Measurements from ENCODE around the gene DNASE1L1. TPM values are rescaled to one million over a fixed set of nuclear protein-coding genes. Genes with fewer than 3 reads are reported as not detected.

Gene DNASE1L1
- total RNA-seq, 4 donors from 2014 or later, result 40.7 to 92.9 (median 61.6) TPM

DNA sequence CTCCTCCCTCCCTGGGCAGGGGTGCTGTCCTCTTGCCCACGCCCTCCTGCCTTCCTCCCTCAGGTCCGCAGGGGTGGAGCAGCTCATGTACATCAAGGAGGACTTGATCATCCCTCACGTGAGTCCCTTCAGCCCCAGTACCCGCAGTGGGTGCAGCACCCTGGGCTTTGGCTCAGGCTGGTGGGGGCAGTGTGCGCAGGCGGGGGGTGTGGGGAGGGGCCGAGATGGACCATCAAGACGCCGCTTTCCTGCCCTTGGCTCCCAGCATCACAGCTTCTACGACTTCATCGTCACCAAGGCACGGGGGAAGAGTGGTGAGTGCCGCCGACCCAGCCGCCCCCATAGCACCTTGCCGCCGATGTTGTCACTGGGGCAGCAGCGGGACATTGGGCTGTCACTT, 40.6 kb upstream of the DNASE1L1 start:
- no peaks in the 10 kb centered on the region for H3K27me3 ChIP-seq
- no peak for TF ChIP-seq POLR2A (IDR thresholded peaks at IDR 0.05)
- TF ChIP-seq CTCF (IDR thresholded peaks at IDR 0.05), result no peak
- intact Hi-C loops (cut with DNase I), result no loop called here
- H3K4me3 ChIP-seq (replicated peaks in 1 of 3), result no peak overlapping the region
- peaks cover 7 to 8% of the 10 kb centered on the region in 2 donors for H3K36me3 ChIP-seq
- DNase-seq, result no peak
- no peak overlapping the region for H3K27ac ChIP-seq
- no peaks in the 10 kb centered on the region for H3K9me3 ChIP-seq
- 99% methylated on average over 17 of the region's 18 CpGs; no CpG with 5 or more reads in 1 of the 2 donors for WGBS, 2 donors
- peaks cover 7 to 10% of the 10 kb centered on the region in 2 donors for H3K4me1 ChIP-seq

DNA sequence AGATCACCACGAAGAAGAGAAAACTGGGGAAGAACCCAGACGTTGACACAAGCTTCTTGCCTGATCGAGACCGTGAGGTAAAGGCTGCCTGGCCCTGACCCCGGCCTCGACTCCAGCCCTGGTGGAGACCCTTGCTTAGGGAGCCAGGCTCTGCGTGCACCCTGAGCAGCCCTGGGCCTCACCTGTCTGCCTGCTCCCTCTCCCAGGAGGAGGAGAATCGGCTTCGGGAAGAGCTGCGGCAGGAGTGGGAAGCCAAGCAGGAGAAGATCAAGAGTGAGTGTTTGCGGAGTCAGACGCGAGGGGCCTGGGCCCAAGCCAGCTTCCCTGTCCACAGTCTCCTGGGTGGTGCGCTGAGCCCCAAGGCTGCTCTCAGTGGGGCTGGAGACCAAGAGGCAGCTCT, 39.4 kb upstream of the DNASE1L1 start:
- H3K9me3 ChIP-seq, result no peaks in the 10 kb centered on the region
- H3K27ac ChIP-seq, result no peak overlapping the region
- 75 to 84% methylated on average over 2 to 4 of the region's 14 CpGs for WGBS, 2 donors
- DNase-seq, result no peak
- H3K36me3 ChIP-seq, result peaks cover 7 to 8% of the 10 kb centered on the region in 2 donors
- TF ChIP-seq CTCF (IDR thresholded peaks at IDR 0.05), result no peak
- no peak for TF ChIP-seq POLR2A (IDR thresholded peaks at IDR 0.05)
- intact Hi-C loops (cut with DNase I), result no loop called here
- H3K4me3 ChIP-seq (replicated peaks in 1 of 3), result no peak overlapping the region
- H3K27me3 ChIP-seq, result no peaks in the 10 kb centered on the region
- peaks cover 10 to 13% of the 10 kb centered on the region in 2 donors for H3K4me1 ChIP-seq

GRCh38 chrX:154446430-154446829, 37.4 kb upstream of the DNASE1L1 start:
- intact Hi-C loops (cut with DNase I), result no loop called here
- Histone ChIP-seq H3K27me3 (no peaks in the 10 kb centered on the region), H3K9me3 (no peaks in the 10 kb centered on the region), H3K27ac (no peak overlapping the region), H3K4me1 (peaks cover 11 to 14% of the 10 kb centered on the region in 2 donors), H3K36me3 (peaks cover 7 to 8% of the 10 kb centered on the region in 2 donors), H3K4me3 (replicated peaks in 1 of 3) (no peak overlapping the region)
- WGBS, 2 donors, result 93 to 95% methylated on average over 6 to 8 of the region's 12 CpGs
- DNase-seq, result no peak
- TF ChIP-seq POLR2A (IDR thresholded peaks at IDR 0.05), result no peak
- no peak for TF ChIP-seq CTCF (IDR thresholded peaks at IDR 0.05)

DNA sequence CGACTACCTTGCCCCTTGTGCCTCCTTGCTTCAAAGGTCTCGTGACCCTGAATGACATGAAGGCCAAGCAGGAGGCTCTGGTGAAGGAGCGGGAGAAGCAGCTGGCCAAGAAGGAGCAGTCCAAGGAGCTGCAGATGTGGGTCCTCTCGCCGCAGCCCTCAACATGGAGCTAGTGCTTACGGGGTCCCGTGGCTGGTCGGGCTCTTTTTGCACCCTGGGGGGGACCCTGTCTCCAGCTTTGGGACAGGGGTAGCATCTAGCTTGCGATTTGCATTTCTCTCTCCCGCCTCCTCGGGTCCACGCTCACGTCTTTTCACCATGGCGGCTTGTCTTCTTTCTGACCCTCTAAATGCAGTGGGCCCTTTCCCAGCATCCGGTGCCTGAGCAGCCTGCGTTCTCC, 36.7 kb upstream of the DNASE1L1 start:
- Histone ChIP-seq H3K9me3 (no peaks in the 10 kb centered on the region), H3K4me3 (replicated peaks in 1 of 3) (no peak overlapping the region), H3K27ac (no peak overlapping the region), H3K27me3 (no peaks in the 10 kb centered on the region), H3K36me3 (peaks cover 8 to 9% of the 10 kb centered on the region in 2 donors), H3K4me1 (peaks cover 11 to 14% of the 10 kb centered on the region in 2 donors)
- intact Hi-C loops (cut with DNase I), result no loop called here
- WGBS, 2 donors, result 97 to 100% methylated on average over 3 to 7 of the region's 16 CpGs
- DNase-seq, result no peak
- TF ChIP-seq POLR2A (IDR thresholded peaks at IDR 0.05) (no peak), CTCF (IDR thresholded peaks at IDR 0.05) (no peak)

GRCh38 chrX:154444755-154445246, 35.7 kb upstream of the DNASE1L1 start:
- peaks cover 11 to 14% of the 10 kb centered on the region in 2 donors for H3K4me1 ChIP-seq
- peaks cover 8 to 9% of the 10 kb centered on the region in 2 donors for H3K36me3 ChIP-seq
- intact Hi-C loops (cut with DNase I), result no loop called here
- no peak for TF ChIP-seq POLR2A (IDR thresholded peaks at IDR 0.05)
- TF ChIP-seq CTCF (IDR thresholded peaks at IDR 0.05), result no peak
- peak overlapping the region in 2 of 3 donors; percentile 14 to 51 for H3K4me3 ChIP-seq (replicated peaks in 1 of 3)
- DNase-seq, result no peak
- WGBS, 2 donors, result 56% methylated on average over 9 of the region's 13 CpGs; no CpG with 5 or more reads in 1 of the 2 donors
- no peaks in the 10 kb centered on the region for H3K9me3 ChIP-seq
- H3K27me3 ChIP-seq, result no peaks in the 10 kb centered on the region
- H3K27ac ChIP-seq, result peak overlapping the region; percentile 21 to 68 (median 57)

All from thyroid gland (tissue), 4 donors.